GM12878 (cell line): ENCODE data around the gene ZNF800. TPM values are rescaled to one million over a fixed set of nuclear protein-coding genes. Genes with fewer than 3 reads are reported as not detected.

ENCODE experiments used
- ATAC-seq: fragments of 200-7000 bp; cut with Tn5 transposase; 3 replicates; pipeline ENCODE4 v1.9.1; 2020; ENCODE audit warnings: mild to moderate bottlenecking, moderate library complexity
- BruUV-seq: library from RNA; stranded (reverse); fragments of 400-500 nt; replicated peaks from 2 replicates; lab custom pipeline; 2021; lab: Mats Ljungman, UMichigan
- CTCF ChIA-PET: fragments of 300-600 bp; sonication (Branson Sonifier 250); formaldehyde crosslinking; extraction: SDS; loops from one replicate; lab custom pipeline; 2021; ENCODE audit warnings: inconsistent platforms; lab: Yijun Ruan, JAX
- POLR2A ChIA-PET: fragments of 350-600 bp; formaldehyde crosslinking; extraction: SDS; loops from one replicate; lab custom pipeline; 2021; ENCODE audit warnings: inconsistent platforms; lab: Charles Lee
- RAD21 ChIA-PET: fragments of 300-600 bp; sonication (Branson Sonifier 250); formaldehyde crosslinking; loops from one replicate; lab custom pipeline; 2023; ENCODE audit warnings: antibody characterized with exemption; ENCODE audit not compliant: unreplicated experiment; lab: Charles Lee
- SMC1A ChIA-PET: fragments of 300-600 bp; sonication (Branson Sonifier 250); formaldehyde crosslinking; loops from one replicate; lab custom pipeline; 2023; ENCODE audit not compliant: unreplicated experiment, uncharacterized antibody; lab: Charles Lee
- DNase-seq: peaks from one replicate; pipeline ENCODE4 v3.0.0-alpha.2; 2011; ENCODE audit warnings: low read depth, low spot score
- FAIRE-seq: peaks from 3 replicates; lab custom pipeline; 2011; peaks lifted over from hg19 to GRCh38; lab: Jason Lieb, UNC
- H2AFZ ChIP-seq: 2 replicates; pipeline ENCODE4 v1.6.0; 2011; ENCODE audit warnings: low read depth, low read length, control low read depth; ENCODE audit not compliant: control insufficient read depth
- H3K27ac ChIP-seq: 2 replicates; pipeline ENCODE4 v1.5.1; 2011; ENCODE audit warnings: control low read depth; ENCODE audit not compliant: control insufficient read depth, insufficient read depth
- H3K27me3 ChIP-seq, 2 experiments: replicated peaks in 1 of 2; 2 replicates each; pipeline versions ENCODE4 v1.6.0 to v1.6.1; 2011; ENCODE audit warnings: low read length in 1 of 2; ENCODE audit not compliant: control insufficient read depth in 2 of 2, insufficient read depth in 2 of 2
- H3K36me3 ChIP-seq, 2 experiments: 2 replicates each; pipeline ENCODE4 v1.5.1; 2011; ENCODE audit warnings: low read length in 1 of 2; ENCODE audit not compliant: control insufficient read depth in 2 of 2, insufficient read depth in 2 of 2
- H3K4me1 ChIP-seq: 2 replicates; pipeline ENCODE4 v1.6.1; 2011; ENCODE audit warnings: mild to moderate bottlenecking, low read length, moderate library complexity, mixed read lengths; ENCODE audit not compliant: control insufficient read depth, insufficient read depth
- H3K4me2 ChIP-seq: 2 replicates; pipeline ENCODE4 v1.6.0; 2011; ENCODE audit warnings: control low read depth; ENCODE audit not compliant: control insufficient read depth, insufficient read depth
- H3K4me3 ChIP-seq: fragments of 200-600 bp; sonication (generic); 2 replicates; pipeline ENCODE4 v1.5.1; 2016
- H3K79me2 ChIP-seq: 2 replicates; pipeline ENCODE4 v1.6.0; 2011; ENCODE audit warnings: low read length; ENCODE audit not compliant: control insufficient read depth, insufficient read depth
- H3K9ac ChIP-seq: 2 replicates; pipeline ENCODE4 v1.8.0; 2011; ENCODE audit warnings: low read length, control low read depth, mixed read lengths; ENCODE audit not compliant: control insufficient read depth, insufficient read depth
- H3K9me3 ChIP-seq: replicated peaks from 3 replicates; pipeline ENCODE4 v1.5.1; 2011; ENCODE audit warnings: mild to moderate bottlenecking, low read length; ENCODE audit not compliant: control insufficient read depth, insufficient read depth
- H4K20me1 ChIP-seq: 2 replicates; pipeline ENCODE4 v1.6.0; 2011; ENCODE audit not compliant: control insufficient read depth, insufficient read depth
- ATF3 ChIP-seq: IDR thresholded peaks from 2 replicates; pipeline ENCODE4 v1.6.1; 2011; ENCODE audit warnings: low read depth, mild to moderate bottlenecking, low read length, moderate library complexity, borderline replicate concordance; ENCODE audit errors: extremely low read depth
- ATF7 ChIP-seq: fragments of 450-650 bp; IDR thresholded peaks from 2 replicates; pipeline ENCODE4 v1.6.1; 2016; ENCODE audit warnings: low read depth, mild to moderate bottlenecking
- BCL11A ChIP-seq: IDR thresholded peaks from 2 replicates; pipeline ENCODE4 v1.6.1; 2011; ENCODE audit warnings: low read depth, low read length
- BHLHE40 ChIP-seq, 2 experiments: fragments of 450-650 bp in 1 of 2; IDR thresholded peaks; 2 replicates each; pipeline ENCODE4 v1.6.1; 2011 to 2017; ENCODE audit warnings: low read depth in 2 of 2, borderline replicate concordance in 1 of 2, improper control_type of control experiment in 1 of 2, low read length in 1 of 2, mild to moderate bottlenecking in 1 of 2
- CBFB ChIP-seq: IDR thresholded peaks from 2 replicates; pipeline ENCODE4 v1.6.1; 2016; ENCODE audit warnings: antibody characterized with exemption, low read depth
- CREM ChIP-seq: IDR thresholded peaks from 2 replicates; pipeline ENCODE4 v1.6.1; 2014; ENCODE audit warnings: antibody characterized with exemption, low read depth
- EZH2 ChIP-seq: IDR thresholded peaks from 2 replicates; pipeline ENCODE4 v1.6.1; 2012; ENCODE audit warnings: low read depth, mild to moderate bottlenecking, control low read depth, inconsistent platforms, low read length, borderline replicate concordance; ENCODE audit not compliant: control insufficient read depth
- JUNB ChIP-seq: IDR thresholded peaks from 2 replicates; pipeline ENCODE4 v1.6.1; 2016; ENCODE audit warnings: antibody characterized with exemption, mild to moderate bottlenecking
- KLF5 ChIP-seq: fragments of 450-650 bp; IDR thresholded peaks from 2 replicates; pipeline ENCODE4 v1.6.1; 2014; ENCODE audit warnings: mild to moderate bottlenecking; ENCODE audit not compliant: partially characterized antibody
- NBN ChIP-seq: fragments of 450-650 bp; IDR thresholded peaks from 2 replicates; pipeline ENCODE4 v1.6.1; 2016
- SREBF1 ChIP-seq: IDR thresholded peaks from 2 replicates; pipeline ENCODE4 v1.6.1; 2012; ENCODE audit warnings: mild to moderate bottlenecking, low read length
- SUPT20H ChIP-seq: IDR thresholded peaks from 2 replicates; pipeline ENCODE4 v1.6.1; 2011; ENCODE audit warnings: low read depth, mild to moderate bottlenecking, low read length, moderate library complexity, borderline replicate concordance; ENCODE audit not compliant: control insufficient read depth
- WGBS: methylation state at CpG from one replicate; pipeline ENCODE4 v1.1.6; 2016; ENCODE audit warnings: low lambda C conversion rate; ENCODE audit not compliant: insufficient replicate concordance, insufficient coverage; ENCODE audit errors: missing lambda C conversion rate; 5-methylcytosine and 5-hydroxymethylcytosine counted together
- in situ Hi-C: fragments of 300-500 bp; cut with MboI; formaldehyde crosslinking; loops from 9 replicates; pipeline ENCODE4 v1.14.3; 2018; ENCODE audit warnings: mixed read lengths
- intact Hi-C: fragments of 100-400 bp; cut with micrococcal nuclease; formaldehyde crosslinking; loops from one replicate; pipeline ENCODE4 v1.14.2; 2022; ENCODE audit not compliant: unreplicated experiment
- polyA plus RNA-seq, 11 experiments: library from polyadenylated mRNA; depleted of rRNA in 4 of 11; unstranded in 6 of 11; stranded (reverse) in 5 of 11; fragments of >200 nt; fragmentation: Nextera tagmentation in 4 of 11; fragmentation: Illumina TruSeq in 1 of 11; extraction: Ambion mirVana in 4 of 11; extraction: Trizol in 1 of 11; gene quantifications; 1 replicate in 1 of 11; 2 replicates in 10 of 11; pipeline versions ENCODE4 v1.2.1 to v1.2.3, GENCODE V29; 2011 to 2016; ENCODE audit warnings: inconsistent platforms in 2 of 11, missing spikeins in 2 of 11, low read depth in 1 of 11
- total RNA-seq, 4 experiments: library from RNA; depleted of rRNA in 3 of 4; stranded (reverse); fragments of >200 nt in 3 of 4; fragmentation: Illumina TruSeq in 1 of 4; extraction: Trizol in 1 of 4; gene quantifications; 2 replicates each; pipeline versions ENCODE4 v1.2.1 to v1.2.3, GENCODE V29; 2013 to 2021
- TF ChIP-seq, protein P1 (sequence below): IDR thresholded peaks from 2 replicates; pipeline ENCODE4 v1.6.1; 2012; ENCODE audit warnings: mild to moderate bottlenecking, low read depth, low read length

ZNF800 gene
- total and polyA plus RNA-seq, 10 of the 15 experiments (the other 5 are each of a cell fraction or from before 2014, with no cell fraction given): 6.8 to 33.9 (median 23.8) TPM

- TF ChIP-seq, protein P1, sequence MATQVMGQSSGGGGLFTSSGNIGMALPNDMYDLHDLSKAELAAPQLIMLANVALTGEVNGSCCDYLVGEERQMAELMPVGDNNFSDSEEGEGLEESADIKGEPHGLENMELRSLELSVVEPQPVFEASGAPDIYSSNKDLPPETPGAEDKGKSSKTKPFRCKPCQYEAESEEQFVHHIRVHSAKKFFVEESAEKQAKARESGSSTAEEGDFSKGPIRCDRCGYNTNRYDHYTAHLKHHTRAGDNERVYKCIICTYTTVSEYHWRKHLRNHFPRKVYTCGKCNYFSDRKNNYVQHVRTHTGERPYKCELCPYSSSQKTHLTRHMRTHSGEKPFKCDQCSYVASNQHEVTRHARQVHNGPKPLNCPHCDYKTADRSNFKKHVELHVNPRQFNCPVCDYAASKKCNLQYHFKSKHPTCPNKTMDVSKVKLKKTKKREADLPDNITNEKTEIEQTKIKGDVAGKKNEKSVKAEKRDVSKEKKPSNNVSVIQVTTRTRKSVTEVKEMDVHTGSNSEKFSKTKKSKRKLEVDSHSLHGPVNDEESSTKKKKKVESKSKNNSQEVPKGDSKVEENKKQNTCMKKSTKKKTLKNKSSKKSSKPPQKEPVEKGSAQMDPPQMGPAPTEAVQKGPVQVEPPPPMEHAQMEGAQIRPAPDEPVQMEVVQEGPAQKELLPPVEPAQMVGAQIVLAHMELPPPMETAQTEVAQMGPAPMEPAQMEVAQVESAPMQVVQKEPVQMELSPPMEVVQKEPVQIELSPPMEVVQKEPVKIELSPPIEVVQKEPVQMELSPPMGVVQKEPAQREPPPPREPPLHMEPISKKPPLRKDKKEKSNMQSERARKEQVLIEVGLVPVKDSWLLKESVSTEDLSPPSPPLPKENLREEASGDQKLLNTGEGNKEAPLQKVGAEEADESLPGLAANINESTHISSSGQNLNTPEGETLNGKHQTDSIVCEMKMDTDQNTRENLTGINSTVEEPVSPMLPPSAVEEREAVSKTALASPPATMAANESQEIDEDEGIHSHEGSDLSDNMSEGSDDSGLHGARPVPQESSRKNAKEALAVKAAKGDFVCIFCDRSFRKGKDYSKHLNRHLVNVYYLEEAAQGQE: 0 out of 2 replicates have a peak, but pooled peaks have one; percentile 36
- no peak for TF ChIP-seq ATF7
- H3K4me3 ChIP-seq: no peak overlapping the region
- FAIRE-seq: no peak
- no peaks in the 10 kb centered on the region for H4K20me1 ChIP-seq
- H2AFZ ChIP-seq: no peak overlapping the region
- H3K4me1 ChIP-seq: no peaks in the 10 kb centered on the region
- BruUV-seq: no TSS peak
- in situ Hi-C loops: no loop called here
- H3K27ac ChIP-seq: no peak overlapping the region
- 93% methylated on average over 1 of the region's 1 CpG for WGBS
- H3K79me2 ChIP-seq: no peaks in the 10 kb centered on the region
- no peak overlapping the region for H3K4me2 ChIP-seq
- ChIA-PET POLR2A (no interaction called here), CTCF (interaction anchor here (0.7 to 0.8 kb wide), 2 partner anchors 105 to 539 kb away, joined by 3 read pairs; no protein-coding TSS in a partner anchor), SMC1A (no interaction called here), RAD21 (no interaction called here)
- no peaks in the 10 kb centered on the region for H3K9me3 ChIP-seq
- DNase-seq: no peak
- intact Hi-C loops: no loop called here
- H3K36me3 ChIP-seq: no peaks in the 10 kb centered on the region
- ATAC-seq: no peak
- H3K27me3 ChIP-seq: no peaks in the 10 kb centered on the region; a peak in 1 of 4 replicates
- no peak overlapping the region for H3K9ac ChIP-seq
Observed at GRCh38 chr7:127342596-127342995, 49.9 kb downstream of the ZNF800 start.

- FAIRE-seq (no peak), DNase-seq (no peak), ATAC-seq (no peak)
- Histone ChIP-seq H3K4me2 (no peak overlapping the region), H3K27ac (no peak overlapping the region), H3K79me2 (no peaks in the 10 kb centered on the region), H3K27me3 (no peaks in the 10 kb centered on the region; a peak in 1 of 4 replicates), H4K20me1 (no peaks in the 10 kb centered on the region), H3K36me3 (no peaks in the 10 kb centered on the region), H3K9ac (no peak overlapping the region), H3K4me3 (no peak overlapping the region), H3K9me3 (no peaks in the 10 kb centered on the region), H3K4me1 (no peaks in the 10 kb centered on the region), H2AFZ (no peak overlapping the region)
- CTCF ChIA-PET: no interaction called here
- no TSS peak for BruUV-seq
- intact Hi-C loops: no loop called here
- in situ Hi-C loops: no loop called here
- SMC1A ChIA-PET: no interaction called here
- no peak for TF ChIP-seq CREM
- no peak for TF ChIP-seq SREBF1
- no peak for TF ChIP-seq CBFB
- TF ChIP-seq BHLHE40 (IDR thresholded peaks at IDR 0.05; ENCODE audit: borderline replicate concordance in 1 of 2, low read depth in 2 of 2, low read length in 1 of 2): no peak
- no peak for TF ChIP-seq KLF5
- TF ChIP-seq SUPT20H: no peak
- TF ChIP-seq ATF3: no peak
- TF ChIP-seq JUNB: no peak
- TF ChIP-seq EZH2: no peak
- no peak for TF ChIP-seq NBN
- TF ChIP-seq BCL11A: no peak
- POLR2A ChIA-PET: no interaction called here
- RAD21 ChIA-PET: no interaction called here
- WGBS: 6% methylated on average over 1 of the region's 1 CpG
Observed at GRCh38 chr7:127338122-127338521, 54.4 kb downstream of the ZNF800 start.
